CD4-positive, CD25-positive, alpha-beta regulatory T cell (primary cell): ENCODE data around the gene HELB. TPM values are rescaled to one million over a fixed set of nuclear protein-coding genes. Genes with fewer than 3 reads are reported as not detected.

Experiments used
- ATAC-seq, 2 donors: fragments of 150-1000 bp; cut with Tn5 transposase; one replicate each; pipeline ENCODE4 v1.10.0; 2021; ENCODE audit warnings: low read depth in 2 of 2, moderate number of reproducible peaks in 2 of 2, moderate library complexity in 1 of 2
- DNase-seq, 3 donors: peaks; one replicate each; pipeline versions ENCODE4 v3.0.0 to v3.0.0-alpha.2; 2012 to 2022; ENCODE audit warnings: mixed read lengths in 1 of 3
- H3K27ac ChIP-seq: one replicate; pipeline ENCODE4 v1.7.0; 2013; ENCODE audit warnings: mild to moderate bottlenecking, low read length; ENCODE audit not compliant: insufficient read depth, poor library complexity, severe bottlenecking
- H3K27me3 ChIP-seq: one replicate; pipeline ENCODE4 v1.7.0; 2013; ENCODE audit warnings: low read length; ENCODE audit not compliant: control insufficient read depth, insufficient read depth
- H3K36me3 ChIP-seq: one replicate; pipeline ENCODE4 v1.7.0; 2013; ENCODE audit warnings: mild to moderate bottlenecking, low read length, moderate library complexity; ENCODE audit not compliant: control insufficient read depth, insufficient read depth
- H3K4me1 ChIP-seq: 2 replicates; pipeline ENCODE4 v1.7.0; 2013; ENCODE audit warnings: mild to moderate bottlenecking, low read length; ENCODE audit not compliant: insufficient read depth, control insufficient read depth, poor library complexity, severe bottlenecking
- H3K4me3 ChIP-seq: one replicate; pipeline ENCODE4 v1.7.0; 2013; ENCODE audit warnings: low read depth, mild to moderate bottlenecking, low read length, moderate library complexity
- H3K9me3 ChIP-seq, 2 experiments: 1 replicate in 1 of 2; 2 replicates in 1 of 2; pipeline ENCODE4 v1.7.0; 2013; ENCODE audit warnings: low read length in 2 of 2, mild to moderate bottlenecking in 1 of 2, moderate library complexity in 1 of 2; ENCODE audit not compliant: control insufficient read depth in 2 of 2
- H3K27ac Mint-ChIP-seq, 3 donors: one replicate each; pipeline ENCODE4 v1.8.0; 2020 to 2022; ENCODE audit warnings: mild to moderate bottlenecking in 3 of 3, mixed read lengths in 3 of 3, moderate library complexity in 2 of 3
- H3K27me3 Mint-ChIP-seq: one replicate; pipeline ENCODE4 v1.8.0; 2022; ENCODE audit warnings: mild to moderate bottlenecking, mixed read lengths
- H3K36me3 Mint-ChIP-seq: one replicate; pipeline ENCODE4 v1.8.0; 2020; ENCODE audit warnings: mixed read lengths
- H3K4me1 Mint-ChIP-seq, 4 donors: one replicate each; pipeline ENCODE4 v1.8.0; 2020 to 2022; ENCODE audit warnings: mixed read lengths in 4 of 4, mild to moderate bottlenecking in 1 of 4
- H3K4me3 Mint-ChIP-seq, 4 donors: one replicate each; pipeline ENCODE4 v1.8.0; 2020 to 2022; ENCODE audit warnings: mild to moderate bottlenecking in 4 of 4, mixed read lengths in 4 of 4, moderate library complexity in 3 of 4
- H3K9me3 Mint-ChIP-seq, 7 donors: one replicate each; pipeline ENCODE4 v1.8.0; 2020 to 2022; ENCODE audit warnings: mixed read lengths in 7 of 7, mild to moderate bottlenecking in 3 of 7, moderate library complexity in 2 of 7
- polyA plus RNA-seq, 4 donors: library from polyadenylated mRNA; unstranded; fragments of 300-500 nt; fragmentation: Illumina TruSeq; gene quantifications; one replicate each; pipeline ENCODE4 v1.2.3, GENCODE V29; 2021
- total RNA-seq: library from RNA; stranded (reverse); gene quantifications from one replicate; pipeline ENCODE4 v1.2.3, GENCODE V29; 2022

The HELB gene
- total and polyA plus RNA-seq, 5 donors from 2014 or later: 21.8 to 85.5 (median 25.2) TPM

GRCh38 chr12:66361703-66362102 is 59.4 kb downstream of the HELB start:
- Mint-ChIP-seq H3K4me3 (no peak overlapping the region), H3K36me3 (peaks cover 27% of the 10 kb centered on the region), H3K9me3 (no peaks in the 10 kb centered on the region), H3K27me3 (no peaks in the 10 kb centered on the region), H3K27ac (no peak overlapping the region), H3K4me1 (peaks cover 0 to 2% (median 0%) of the 10 kb centered on the region in 4 donors)
- ATAC-seq: no peak
- H3K27me3 ChIP-seq: no peaks in the 10 kb centered on the region
- no peak overlapping the region for H3K27ac ChIP-seq
- H3K4me1 ChIP-seq: no peaks in the 10 kb centered on the region
- no peak overlapping the region for H3K4me3 ChIP-seq
- no peaks in the 10 kb centered on the region for H3K9me3 ChIP-seq
- no peak for DNase-seq
- H3K36me3 ChIP-seq: peaks cover 7% of the 10 kb centered on the region

GRCh38 chr12:66365718-66366490 is 63.6 kb downstream of the HELB start:
- Mint-ChIP-seq H3K9me3 (no peaks in the 10 kb centered on the region), H3K27me3 (no peaks in the 10 kb centered on the region), H3K36me3 (peaks cover 47% of the 10 kb centered on the region), H3K4me3 (no peak overlapping the region), H3K4me1 (peaks cover 0 to 4% (median 0%) of the 10 kb centered on the region in 4 donors), H3K27ac (no peak overlapping the region)
- Histone ChIP-seq H3K4me3 (no peak overlapping the region), H3K4me1 (no peaks in the 10 kb centered on the region), H3K27ac (no peak overlapping the region), H3K27me3 (no peaks in the 10 kb centered on the region), H3K36me3 (peaks cover 7% of the 10 kb centered on the region), H3K9me3 (no peaks in the 10 kb centered on the region)
- DNase-seq (no peak), ATAC-seq (no peak)

GRCh38 chr12:66367015-66367667 is 64.8 kb downstream of the HELB start:
- Mint-ChIP-seq H3K36me3 (peaks cover 51% of the 10 kb centered on the region), H3K27ac (no peak overlapping the region)
- no peak for DNase-seq

GRCh38 chr12:66371982-66372381 is 69.7 kb downstream of the HELB start:
- Histone ChIP-seq H3K9me3 (no peaks in the 10 kb centered on the region), H3K36me3 (peaks cover 7% of the 10 kb centered on the region), H3K27ac (no peak overlapping the region), H3K27me3 (no peaks in the 10 kb centered on the region), H3K4me1 (no peaks in the 10 kb centered on the region), H3K4me3 (no peak overlapping the region)
- Mint-ChIP-seq H3K9me3 (peaks cover 0 to 2% (median 0%) of the 10 kb centered on the region in 7 donors), H3K27me3 (no peaks in the 10 kb centered on the region), H3K4me1 (peaks cover 0 to 4% (median 0%) of the 10 kb centered on the region in 4 donors), H3K27ac (no peak overlapping the region), H3K4me3 (no peak overlapping the region), H3K36me3 (peaks cover 48% of the 10 kb centered on the region)
- DNase-seq (no peak), ATAC-seq (no peak)

More at GRCh38 chr12:66367015-66367667, 64.8 kb downstream of the HELB start:
- Histone ChIP-seq H3K27ac (no peak overlapping the region), H3K4me1 (no peaks in the 10 kb centered on the region), H3K9me3 (no peaks in the 10 kb centered on the region), H3K36me3 (peaks cover 7% of the 10 kb centered on the region), H3K4me3 (no peak overlapping the region), H3K27me3 (no peaks in the 10 kb centered on the region)
- no peak overlapping the region for H3K4me3 Mint-ChIP-seq
- H3K27me3 Mint-ChIP-seq: no peaks in the 10 kb centered on the region
- ATAC-seq: no peak
- no peaks in the 10 kb centered on the region for H3K9me3 Mint-ChIP-seq
- H3K4me1 Mint-ChIP-seq: peaks cover 0 to 4% (median 0%) of the 10 kb centered on the region in 4 donors

- no peaks in the 10 kb centered on the region for H3K4me1 Mint-ChIP-seq
- H3K4me1 ChIP-seq: no peaks in the 10 kb centered on the region
- H3K27ac ChIP-seq: no peak overlapping the region
- H3K27ac Mint-ChIP-seq: no peak overlapping the region
- ATAC-seq (no peak), DNase-seq (no peak)
- no peaks in the 10 kb centered on the region for H3K27me3 ChIP-seq
- H3K9me3 ChIP-seq: no peaks in the 10 kb centered on the region
- H3K36me3 Mint-ChIP-seq: peaks cover 29% of the 10 kb centered on the region
- no peaks in the 10 kb centered on the region for H3K27me3 Mint-ChIP-seq
- no peak overlapping the region for H3K4me3 ChIP-seq
- peaks cover 0 to 2% (median 0%) of the 10 kb centered on the region in 7 donors for H3K9me3 Mint-ChIP-seq
- H3K36me3 ChIP-seq: peaks cover 7% of the 10 kb centered on the region
- no peak overlapping the region for H3K4me3 Mint-ChIP-seq
Measured at GRCh38 chr12:66375560-66375959, 73.3 kb downstream of the HELB start.

- Histone ChIP-seq H3K4me3 (no peak overlapping the region), H3K9me3 (no peaks in the 10 kb centered on the region), H3K27ac (no peak overlapping the region), H3K27me3 (no peaks in the 10 kb centered on the region), H3K4me1 (no peaks in the 10 kb centered on the region), H3K36me3 (peaks cover 10% of the 10 kb centered on the region)
- Mint-ChIP-seq H3K9me3 (peaks cover 0 to 1% (median 0%) of the 10 kb centered on the region in 7 donors), H3K27me3 (peaks cover 4% of the 10 kb centered on the region), H3K36me3 (peaks cover 9% of the 10 kb centered on the region), H3K27ac (peak overlapping the region in 1 of 3 donors; percentile 5), H3K4me3 (no peak overlapping the region), H3K4me1 (peaks cover 0 to 9% (median 1%) of the 10 kb centered on the region in 4 donors)
- no peak for ATAC-seq
- DNase-seq: no peak
Measured at GRCh38 chr12:66379616-66380015, 77.3 kb downstream of the HELB start.

GRCh38 chr12:66380769-66381535 is 78.7 kb downstream of the HELB start:
- Histone ChIP-seq H3K4me3 (no peak overlapping the region), H3K36me3 (peaks cover 10% of the 10 kb centered on the region), H3K27ac (no peak overlapping the region), H3K4me1 (no peaks in the 10 kb centered on the region), H3K9me3 (no peaks in the 10 kb centered on the region), H3K27me3 (no peaks in the 10 kb centered on the region)
- no peak for DNase-seq
- H3K27ac Mint-ChIP-seq: no peak overlapping the region
- peaks cover 9% of the 10 kb centered on the region for H3K36me3 Mint-ChIP-seq
- H3K9me3 Mint-ChIP-seq: peaks cover 0 to 1% (median 0%) of the 10 kb centered on the region in 7 donors
- no peak overlapping the region for H3K4me3 Mint-ChIP-seq
- H3K4me1 Mint-ChIP-seq: peaks cover 0 to 10% (median 1%) of the 10 kb centered on the region in 4 donors
- no peak for ATAC-seq
- H3K27me3 Mint-ChIP-seq: peaks cover 5% of the 10 kb centered on the region
